GM12864 (cell line): ENCODE measurements around the gene HIF3A.
"Not testable (repeated sequence)": the region's sequence is repeated elsewhere in the genome, so short reads cannot be mapped to it uniquely, and the experiment has no call there.

Experiments used
- DNase-seq: peaks from one replicate; pipeline ENCODE4 v3.0.0-alpha.2; 2011; ENCODE audit warnings: low read depth
- H3K4me3 ChIP-seq: 2 replicates; pipeline ENCODE4 v1.5.1; 2011; ENCODE audit warnings: mild to moderate bottlenecking, low read depth, low read length, control low read depth
- CTCF ChIP-seq: IDR thresholded peaks from 2 replicates; pipeline ENCODE4 v1.5.1; 2011; ENCODE audit warnings: low read depth, mild to moderate bottlenecking, moderate library complexity, low read length, control low read depth, inconsistent platforms; ENCODE audit errors: missing control alignments

HIF3A gene

GRCh38 chr19:46317339-46317738, 20.5 kb downstream of the HIF3A start:
- no peak for TF ChIP-seq CTCF
- no peak for DNase-seq
- H3K4me3 ChIP-seq = no peak overlapping the region

GRCh38 chr19:46319613-46320012, 22.8 kb downstream of the HIF3A start:
- no peak for DNase-seq
- no peak for TF ChIP-seq CTCF

GRCh38 chr19:46320559-46320958, 23.7 kb downstream of the HIF3A start:
- DNase-seq = no peak
- no peak overlapping the region for H3K4me3 ChIP-seq
- TF ChIP-seq CTCF = no peak

More at GRCh38 chr19:46319613-46320012, 22.8 kb downstream of the HIF3A start:
- H3K4me3 ChIP-seq = no peak overlapping the region

GRCh38 chr19:46321653-46322052, 24.8 kb downstream of the HIF3A start:
- no peak for TF ChIP-seq CTCF
- no peak for DNase-seq
- no peak overlapping the region for H3K4me3 ChIP-seq

GRCh38 chr19:46323227-46323626, 26.4 kb downstream of the HIF3A start:
- H3K4me3 ChIP-seq, DNase-seq: not testable (repeated sequence)

GRCh38 chr19:46324277-46324676, 27.4 kb downstream of the HIF3A start:
- no peak for TF ChIP-seq CTCF
- DNase-seq = no peak
- H3K4me3 ChIP-seq = no peak overlapping the region

- no peak for TF ChIP-seq CTCF
- DNase-seq = no peak
- H3K4me3 ChIP-seq = no peak overlapping the region
Measured at GRCh38 chr19:46326608-46327007, 29.8 kb downstream of the HIF3A start.

- no peak for DNase-seq
- TF ChIP-seq CTCF = no peak
- no peak overlapping the region for H3K4me3 ChIP-seq
Measured at GRCh38 chr19:46328079-46328478, 31.2 kb downstream of the HIF3A start.
